Esophagus muscularis mucosa (tissue), 4 donors: Measurements from ENCODE around the gene CARS1. TPM values are rescaled to one million over a fixed set of nuclear protein-coding genes. Genes with fewer than 3 reads are reported as not detected.

Experiments
- DNase-seq: peaks from one replicate; pipeline ENCODE4 v3.0.0-alpha.2; 2017; ENCODE audit errors: extremely low spot score
- H3K27ac ChIP-seq, 4 donors: fragments of 200-600 bp; sonication (generic); replicated peaks in 1 of 4; 1 replicate in 3 of 4; 2 replicates in 1 of 4; pipeline ENCODE4 v1.5.1; 2016 to 2019; ENCODE audit warnings: mild to moderate bottlenecking in 1 of 4
- H3K27me3 ChIP-seq, 4 donors: fragments of 200-600 bp; sonication (generic); one replicate each; pipeline versions ENCODE4 v1.5.1 to v1.6.0; 2016 to 2019
- H3K36me3 ChIP-seq, 4 donors: fragments of 200-600 bp; sonication (generic); one replicate each; pipeline ENCODE4 v1.5.1; 2016 to 2019
- H3K4me1 ChIP-seq, 4 donors: fragments of 200-600 bp; sonication (generic); one replicate each; pipeline ENCODE4 v1.5.1; 2016 to 2019
- H3K4me3 ChIP-seq, 4 donors: fragments of 200-600 bp; sonication (generic); 1 replicate in 2 of 4; 2 replicates in 2 of 4; pipeline ENCODE4 v1.5.1; 2016 to 2019; ENCODE audit warnings: mild to moderate bottlenecking in 4 of 4, moderate library complexity in 1 of 4
- H3K9me3 ChIP-seq, 4 donors: fragments of 200-600 bp; sonication (generic); 1 replicate in 3 of 4; 2 replicates in 1 of 4; pipeline ENCODE4 v1.5.1; 2016 to 2019
- EP300 ChIP-seq: sonication (generic); formaldehyde crosslinking; IDR thresholded peaks from one replicate; pipeline ENCODE4 v1.6.1; 2017; ENCODE audit warnings: antibody characterized with exemption
- POLR2A ChIP-seq: fragments of 450-650 bp; IDR thresholded peaks from one replicate; pipeline ENCODE4 v1.6.1; 2017; ENCODE audit warnings: antibody characterized with exemption, moderate library complexity, mild to moderate bottlenecking, low read depth
- POLR2AphosphoS5 ChIP-seq, 2 donors: sonication (generic); formaldehyde crosslinking; IDR thresholded peaks; one replicate each; pipeline ENCODE4 v1.6.1; 2017; ENCODE audit warnings: antibody characterized with exemption in 2 of 2
- WGBS: methylation state at CpG from one replicate; pipeline ENCODE4 v1.1.5; 2018; 5-methylcytosine and 5-hydroxymethylcytosine counted together
- intact Hi-C: fragments of 100-400 bp; cut with DNase I; formaldehyde crosslinking; loops from one replicate; pipeline ENCODE4 v1.15.1; 2023
- total RNA-seq, 4 donors: library from RNA; depleted of rRNA; stranded (reverse); fragments of >200 nt; gene quantifications; one replicate each; pipeline versions ENCODE4 v1.1.0 to v1.2.1, GENCODE V29; 2016
- TF ChIP-seq, protein P1 (sequence below), 3 experiments: fragments of 200-600 bp in 2 of 3; fragments of 450-650 bp in 1 of 3; sonication (generic) in 2 of 3; IDR thresholded peaks; one replicate each; pipeline ENCODE4 v1.5.1; 2017 to 2019; ENCODE audit warnings: antibody characterized with exemption in 3 of 3, mild to moderate bottlenecking in 2 of 3, moderate library complexity in 1 of 3

CARS1 gene
- total RNA-seq, 4 donors from 2014 or later = 30.3 to 35.6 (median 34.9) TPM

DNA sequence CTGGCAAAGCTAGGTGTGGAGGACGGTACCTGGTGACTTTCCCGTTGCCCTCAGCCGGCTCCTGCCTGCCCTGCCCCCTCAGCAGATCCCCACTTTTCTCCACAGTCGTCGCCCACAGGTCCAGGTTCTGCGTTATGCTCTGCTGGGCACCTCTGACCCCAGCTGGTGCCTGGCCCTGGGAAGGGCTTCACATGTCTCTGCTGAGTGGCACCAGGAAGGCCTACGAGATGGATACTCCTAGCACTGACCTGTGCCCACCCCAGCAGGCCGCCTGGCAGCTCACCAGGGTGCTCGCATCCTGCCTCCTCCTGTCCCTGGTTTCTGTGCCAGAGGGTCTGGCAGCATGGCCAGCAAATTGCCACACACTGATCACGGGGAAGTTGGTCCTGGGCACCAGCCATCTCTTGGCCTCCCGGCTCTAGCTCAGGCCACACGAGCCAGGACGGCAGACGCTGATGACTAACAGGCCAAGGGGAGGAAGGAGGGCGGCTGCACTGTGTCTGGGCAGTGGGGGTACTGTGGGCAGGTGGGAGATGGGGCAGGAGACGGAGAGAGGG is 13.8 kb downstream of the CARS1 start:
- Histone ChIP-seq H3K4me3 (no peak overlapping the region), H3K36me3 (peaks cover 9 to 64% (median 53%) of the 10 kb centered on the region in 4 donors), H3K27ac (peak overlapping the region; percentile 17 to 63 (median 38)), H3K27me3 (no peaks in the 10 kb centered on the region), H3K4me1 (peaks cover 28 to 55% (median 34%) of the 10 kb centered on the region in 4 donors), H3K9me3 (no peaks in the 10 kb centered on the region)
- TF ChIP-seq POLR2AphosphoS5 (IDR thresholded peaks at IDR 0.05) = peak in 1 of 2 donors; percentile 10
- TF ChIP-seq POLR2A = no peak
- intact Hi-C loops = no loop called here
- DNase-seq = no peak
- whole genome bisulfite sequencing = 60% methylated on average over 16 of the region's 16 CpGs

DNA sequence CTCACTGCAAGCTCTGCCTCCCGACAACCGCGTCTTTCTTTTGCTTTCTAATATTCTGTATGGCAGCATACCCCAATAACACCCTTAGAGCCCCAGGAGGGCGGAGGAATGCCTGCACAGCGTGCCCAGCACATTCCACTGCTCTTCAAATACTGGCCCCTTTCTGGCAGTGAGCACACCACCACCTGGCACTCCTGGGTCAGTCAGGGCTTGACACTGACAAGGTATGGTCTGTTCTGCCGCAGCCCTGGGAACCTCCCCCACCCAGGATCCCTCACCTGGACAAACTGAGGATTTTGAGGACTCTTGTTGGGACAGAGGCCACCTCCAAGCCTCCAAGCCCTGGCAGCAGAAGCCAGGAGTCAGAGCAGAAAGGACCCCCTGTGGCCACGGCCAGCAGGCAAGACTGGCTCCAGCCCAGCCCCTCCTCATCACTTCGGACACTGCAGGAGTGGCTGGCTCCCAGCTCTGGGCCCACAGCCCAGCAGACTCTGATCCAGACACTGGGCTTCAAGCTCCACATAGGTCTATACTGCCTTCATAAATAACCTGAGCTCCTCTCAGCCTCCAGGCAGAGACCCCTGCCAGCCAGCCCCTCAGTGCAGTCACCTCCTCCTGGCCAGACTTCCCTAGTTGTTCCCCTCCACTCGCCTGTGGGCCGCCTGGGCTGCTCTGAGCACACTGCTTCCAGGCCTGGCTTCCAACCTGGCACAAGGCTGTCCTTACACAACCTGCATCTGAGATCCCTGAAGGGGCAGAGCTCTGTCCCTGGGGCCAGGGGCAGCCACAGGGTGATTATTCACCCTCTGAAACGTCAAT is 14.5 kb downstream of the CARS1 start:
- Histone ChIP-seq H3K4me1 (peaks cover 28 to 48% (median 31%) of the 10 kb centered on the region in 4 donors), H3K9me3 (no peaks in the 10 kb centered on the region), H3K4me3 (no peak overlapping the region), H3K27me3 (no peaks in the 10 kb centered on the region), H3K27ac (peak overlapping the region; percentile 17 to 63 (median 38)), H3K36me3 (peaks cover 16 to 71% (median 60%) of the 10 kb centered on the region in 4 donors)
- DNase-seq = no peak
- no peak for TF ChIP-seq POLR2A
- no peak for TF ChIP-seq POLR2AphosphoS5 (IDR thresholded peaks at IDR 0.05)
- TF ChIP-seq, protein P1, sequence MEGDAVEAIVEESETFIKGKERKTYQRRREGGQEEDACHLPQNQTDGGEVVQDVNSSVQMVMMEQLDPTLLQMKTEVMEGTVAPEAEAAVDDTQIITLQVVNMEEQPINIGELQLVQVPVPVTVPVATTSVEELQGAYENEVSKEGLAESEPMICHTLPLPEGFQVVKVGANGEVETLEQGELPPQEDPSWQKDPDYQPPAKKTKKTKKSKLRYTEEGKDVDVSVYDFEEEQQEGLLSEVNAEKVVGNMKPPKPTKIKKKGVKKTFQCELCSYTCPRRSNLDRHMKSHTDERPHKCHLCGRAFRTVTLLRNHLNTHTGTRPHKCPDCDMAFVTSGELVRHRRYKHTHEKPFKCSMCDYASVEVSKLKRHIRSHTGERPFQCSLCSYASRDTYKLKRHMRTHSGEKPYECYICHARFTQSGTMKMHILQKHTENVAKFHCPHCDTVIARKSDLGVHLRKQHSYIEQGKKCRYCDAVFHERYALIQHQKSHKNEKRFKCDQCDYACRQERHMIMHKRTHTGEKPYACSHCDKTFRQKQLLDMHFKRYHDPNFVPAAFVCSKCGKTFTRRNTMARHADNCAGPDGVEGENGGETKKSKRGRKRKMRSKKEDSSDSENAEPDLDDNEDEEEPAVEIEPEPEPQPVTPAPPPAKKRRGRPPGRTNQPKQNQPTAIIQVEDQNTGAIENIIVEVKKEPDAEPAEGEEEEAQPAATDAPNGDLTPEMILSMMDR (IDR thresholded peaks at IDR 0.05) = no peak
- TF ChIP-seq EP300 = no peak
- intact Hi-C loops = no loop called here
- 81% methylated on average over 9 of the region's 11 CpGs for WGBS

DNA sequence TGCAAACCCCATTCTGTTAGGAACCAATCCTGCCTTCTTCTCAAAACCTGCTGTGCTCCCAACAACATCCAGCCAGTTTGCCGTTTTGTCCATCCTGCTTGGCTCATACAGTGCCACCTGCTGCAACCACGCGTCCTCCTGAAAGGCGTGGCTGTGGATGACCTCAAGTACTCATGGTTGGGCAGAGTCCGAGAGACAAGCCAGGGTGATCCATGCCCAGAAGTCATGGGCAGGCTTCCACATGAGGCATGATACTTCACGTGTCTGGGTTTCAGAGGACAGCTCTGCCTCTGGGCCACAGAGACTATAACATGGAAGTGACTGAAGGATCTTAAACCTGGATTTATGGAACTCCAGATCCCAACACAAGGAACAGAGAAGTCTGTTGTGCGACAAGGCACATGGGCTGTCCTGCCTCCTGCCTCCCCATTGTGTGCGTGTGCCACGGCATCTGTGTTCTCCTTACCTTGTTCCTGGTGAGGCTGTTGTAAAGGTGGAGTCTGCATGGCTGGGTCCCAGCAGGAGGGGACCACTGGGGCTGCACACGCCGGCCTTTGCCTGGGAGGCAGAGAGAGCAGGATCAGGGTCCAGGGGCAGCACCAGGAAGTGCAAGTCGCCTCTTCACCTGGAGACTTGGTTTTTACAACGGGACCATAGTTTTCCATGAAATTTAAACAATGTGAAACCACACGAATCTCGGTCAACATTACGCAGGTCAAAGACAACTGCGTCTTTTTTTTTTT is 15.4 kb downstream of the CARS1 start:
- Histone ChIP-seq H3K27ac (no peak overlapping the region), H3K36me3 (peaks cover 23 to 78% (median 64%) of the 10 kb centered on the region in 4 donors), H3K4me3 (no peak overlapping the region), H3K9me3 (no peaks in the 10 kb centered on the region), H3K4me1 (peaks cover 28 to 52% (median 34%) of the 10 kb centered on the region in 4 donors), H3K27me3 (no peaks in the 10 kb centered on the region)
- 90% methylated on average over 13 of the region's 17 CpGs for WGBS
- DNase-seq = no peak
- intact Hi-C loops = no loop called here
- TF ChIP-seq POLR2AphosphoS5 (IDR thresholded peaks at IDR 0.05) (no peak), EP300 (no peak), POLR2A (no peak)
- TF ChIP-seq, protein P1 (IDR thresholded peaks at IDR 0.05) = no peak

DNA sequence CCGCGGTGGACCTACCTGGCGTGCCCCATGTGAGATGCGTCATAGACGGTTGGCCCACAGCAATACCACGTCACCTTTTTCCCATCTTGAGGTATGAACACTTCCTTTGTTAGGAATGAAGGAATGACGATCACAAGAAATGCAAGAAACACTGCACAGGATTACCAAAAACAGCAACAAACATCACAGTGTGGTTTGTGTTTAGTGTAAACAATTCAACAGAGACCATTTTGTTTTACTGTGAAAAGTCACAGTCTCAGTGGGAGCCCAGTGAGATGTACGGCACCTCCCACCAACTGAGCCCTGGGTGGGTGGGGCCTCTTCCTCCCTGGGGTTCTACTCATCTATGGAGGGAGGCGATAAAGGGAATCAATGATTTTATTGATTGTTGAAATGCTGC is 16.3 kb downstream of the CARS1 start:
- Histone ChIP-seq H3K36me3 (peaks cover 27 to 81% (median 70%) of the 10 kb centered on the region in 4 donors), H3K27me3 (no peaks in the 10 kb centered on the region), H3K27ac (no peak overlapping the region), H3K9me3 (no peaks in the 10 kb centered on the region), H3K4me3 (no peak overlapping the region), H3K4me1 (peaks cover 28 to 47% (median 33%) of the 10 kb centered on the region in 4 donors)
- intact Hi-C loops = no loop called here
- 91% methylated on average over 9 of the region's 9 CpGs for WGBS
- TF ChIP-seq POLR2AphosphoS5 (IDR thresholded peaks at IDR 0.05) = no peak
- TF ChIP-seq, protein P1 (IDR thresholded peaks at IDR 0.05) = no peak
- no peak for TF ChIP-seq EP300
- no peak for TF ChIP-seq POLR2A
- no peak for DNase-seq

DNA sequence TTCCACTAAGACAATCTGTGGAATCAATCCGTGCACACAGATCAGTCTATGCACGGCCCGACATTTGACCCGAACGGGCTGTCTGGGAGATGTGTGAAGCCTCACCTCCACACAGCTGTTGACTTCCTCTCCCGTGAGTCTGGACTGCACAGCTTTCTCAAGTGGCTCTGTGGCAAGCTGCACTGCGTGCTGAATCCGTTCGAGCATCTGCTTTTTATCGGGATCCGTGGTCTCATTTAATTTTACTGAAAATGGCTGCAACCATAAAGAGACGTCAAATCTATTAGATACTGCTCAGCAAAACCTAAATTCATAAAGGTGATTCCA is 19.3 kb downstream of the CARS1 start:
- H3K27me3 ChIP-seq = no peaks in the 10 kb centered on the region
- 87% methylated on average over 7 of the region's 12 CpGs for WGBS
- intact Hi-C loops = loop anchor here (1.0 to 5.0 kb wide), 2 partner anchors 53 to 179 kb away; partner anchors contain the start of gene MRGPRG
- peak overlapping the region in 1 of 4 donors; percentile 1 for H3K27ac ChIP-seq
- no peak for DNase-seq
- no peaks in the 10 kb centered on the region for H3K9me3 ChIP-seq
- H3K4me3 ChIP-seq = no peak overlapping the region
- peaks cover 12 to 22% (median 15%) of the 10 kb centered on the region in 4 donors for H3K4me1 ChIP-seq
- H3K36me3 ChIP-seq = peaks cover 35 to 87% (median 76%) of the 10 kb centered on the region in 4 donors
- TF ChIP-seq, protein P1 (IDR thresholded peaks at IDR 0.05) = no peak
